Parathyroid adenoma (tissue), 2 donors: Measurements from ENCODE around the gene DLX3.

Source experiments
- H2AFZ ChIP-seq: fragments of 300-600 bp; sonication (generic); one replicate; pipeline ENCODE4 v1.7.0; 2017; ENCODE audit warnings: antibody characterized with exemption, mild to moderate bottlenecking
- H3K27ac ChIP-seq: fragments of 300-600 bp; sonication (generic); one replicate; pipeline ENCODE4 v1.7.0; 2017
- H3K27me3 ChIP-seq: fragments of 300-600 bp; sonication (generic); one replicate; pipeline ENCODE4 v1.7.0; 2017; ENCODE audit warnings: low read length; ENCODE audit not compliant: control insufficient read depth, insufficient read depth
- H3K36me3 ChIP-seq: fragments of 300-600 bp; sonication (generic); one replicate; pipeline ENCODE4 v1.7.0; 2017; ENCODE audit warnings: low read length; ENCODE audit not compliant: control insufficient read depth, insufficient read depth
- H3K4me1 ChIP-seq: fragments of 300-600 bp; sonication (generic); one replicate; pipeline ENCODE4 v1.7.0; 2017; ENCODE audit warnings: control low read depth
- H3K4me2 ChIP-seq: fragments of 300-600 bp; sonication (generic); one replicate; pipeline ENCODE4 v1.7.0; 2017; ENCODE audit warnings: low read length
- H3K4me3 ChIP-seq: fragments of 300-600 bp; sonication (generic); one replicate; pipeline ENCODE4 v1.7.0; 2017; ENCODE audit warnings: low read depth, low read length
- H3K79me2 ChIP-seq: fragments of 300-600 bp; sonication (generic); one replicate; pipeline ENCODE4 v1.7.0; 2017; ENCODE audit warnings: control low read depth
- H3K9ac ChIP-seq: fragments of 300-600 bp; sonication (generic); one replicate; pipeline ENCODE4 v1.7.0; 2017; ENCODE audit warnings: mild to moderate bottlenecking
- H3K9me3 ChIP-seq: fragments of 300-600 bp; sonication (generic); one replicate; pipeline ENCODE4 v1.7.0; 2017; ENCODE audit warnings: low read length; ENCODE audit not compliant: control insufficient read depth
- CTCF ChIP-seq: fragments of 300-600 bp; sonication (generic); IDR thresholded peaks from one replicate; pipeline ENCODE4 v1.7.0; 2017; ENCODE audit warnings: antibody characterized with exemption, mild to moderate bottlenecking
- donor health status: primary hyperparathyroidism.

The DLX3 gene

GRCh38 chr17:49993423-49994060, 1.5 kb downstream of the DLX3 start:
- no peak for TF ChIP-seq CTCF
- Histone ChIP-seq H3K4me3 (peak overlapping the region; percentile 30), H3K27ac (no peak overlapping the region), H3K4me2 (peak overlapping the region; percentile 64), H3K27me3 (no peaks in the 10 kb centered on the region), H3K36me3 (no peaks in the 10 kb centered on the region), H2AFZ (peak overlapping the region; percentile 69), H3K9me3 (no peaks in the 10 kb centered on the region), H3K4me1 (no peaks in the 10 kb centered on the region), H3K79me2 (no peaks in the 10 kb centered on the region), H3K9ac (no peak overlapping the region)

DNA sequence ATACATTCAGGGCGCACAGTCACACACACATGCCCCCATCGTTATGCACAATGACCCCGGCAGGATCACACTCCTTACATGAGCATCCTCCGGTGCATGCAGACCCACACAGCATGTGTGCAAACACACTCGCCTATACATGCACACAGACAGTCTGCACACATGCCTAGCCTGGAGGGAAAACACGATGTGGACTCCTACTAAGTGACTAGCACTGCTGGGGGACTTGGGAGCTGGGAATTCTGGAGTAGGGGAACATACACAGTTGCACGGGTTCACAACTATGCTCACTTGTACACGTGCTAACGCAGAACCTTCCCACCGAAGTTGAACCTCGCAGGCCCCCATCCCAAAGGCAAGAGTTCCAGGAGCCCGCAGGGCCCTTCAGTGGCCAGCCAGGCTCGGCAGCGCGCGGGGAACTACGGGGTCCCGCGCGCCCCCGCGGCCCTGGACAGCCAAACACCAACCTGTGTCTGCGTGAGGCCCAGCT, 2.0 kb downstream of the DLX3 start:
- H3K27me3 ChIP-seq, result no peaks in the 10 kb centered on the region
- no peak for TF ChIP-seq CTCF
- H3K4me3 ChIP-seq, result peak overlapping the region; percentile 30
- H3K79me2 ChIP-seq, result no peaks in the 10 kb centered on the region
- no peak overlapping the region for H3K27ac ChIP-seq
- no peak overlapping the region for H3K9ac ChIP-seq
- no peaks in the 10 kb centered on the region for H3K4me1 ChIP-seq
- H3K4me2 ChIP-seq, result peak overlapping the region; percentile 64
- peak overlapping the region; percentile 69 for H2AFZ ChIP-seq
- H3K9me3 ChIP-seq, result no peaks in the 10 kb centered on the region
- H3K36me3 ChIP-seq, result no peaks in the 10 kb centered on the region

- no peaks in the 10 kb centered on the region for H3K4me1 ChIP-seq
- H3K4me3 ChIP-seq, result no peak overlapping the region
- H3K9me3 ChIP-seq, result no peaks in the 10 kb centered on the region
- TF ChIP-seq CTCF, result no peak
- no peak overlapping the region for H2AFZ ChIP-seq
- no peaks in the 10 kb centered on the region for H3K79me2 ChIP-seq
- H3K9ac ChIP-seq, result no peak overlapping the region
- no peaks in the 10 kb centered on the region for H3K27me3 ChIP-seq
- no peak overlapping the region for H3K27ac ChIP-seq
- H3K36me3 ChIP-seq, result no peaks in the 10 kb centered on the region
- no peak overlapping the region for H3K4me2 ChIP-seq
These were observed 2.7 kb downstream of the DLX3 start for GRCh38 chr17:49992191-49992932.

GRCh38 chr17:49991409-49991808, 3.6 kb downstream of the DLX3 start:
- Histone ChIP-seq H3K79me2 (no peaks in the 10 kb centered on the region), H3K27ac (no peak overlapping the region), H3K4me3 (no peak overlapping the region), H2AFZ (no peak overlapping the region), H3K9me3 (no peaks in the 10 kb centered on the region), H3K27me3 (no peaks in the 10 kb centered on the region), H3K4me2 (no peak overlapping the region), H3K36me3 (no peaks in the 10 kb centered on the region), H3K9ac (no peak overlapping the region), H3K4me1 (no peaks in the 10 kb centered on the region)
- TF ChIP-seq CTCF, result no peak
